SH-SY5Y (cell line): ENCODE results near the gene PLXNB1.

Source experiments
- GATA2 ChIP-seq: IDR thresholded peaks from 2 replicates; pipeline ENCODE4 v1.6.1; 2011; ENCODE audit warnings: mild to moderate bottlenecking, low read depth, low read length
- GATA3 ChIP-seq: IDR thresholded peaks from 2 replicates; pipeline ENCODE4 v1.6.1; 2011; ENCODE audit warnings: low read depth, mild to moderate bottlenecking, low read length, moderate library complexity

PLXNB1 gene

GRCh38 chr3:48467110-48467454, 37.2 kb upstream of the PLXNB1 start:
- TF ChIP-seq GATA2 (no peak), GATA3 (no peak)

- TF ChIP-seq GATA3 (no peak), GATA2 (no peak)
Measured at GRCh38 chr3:48466386-48467109, 36.7 kb upstream of the PLXNB1 start.

DNA sequence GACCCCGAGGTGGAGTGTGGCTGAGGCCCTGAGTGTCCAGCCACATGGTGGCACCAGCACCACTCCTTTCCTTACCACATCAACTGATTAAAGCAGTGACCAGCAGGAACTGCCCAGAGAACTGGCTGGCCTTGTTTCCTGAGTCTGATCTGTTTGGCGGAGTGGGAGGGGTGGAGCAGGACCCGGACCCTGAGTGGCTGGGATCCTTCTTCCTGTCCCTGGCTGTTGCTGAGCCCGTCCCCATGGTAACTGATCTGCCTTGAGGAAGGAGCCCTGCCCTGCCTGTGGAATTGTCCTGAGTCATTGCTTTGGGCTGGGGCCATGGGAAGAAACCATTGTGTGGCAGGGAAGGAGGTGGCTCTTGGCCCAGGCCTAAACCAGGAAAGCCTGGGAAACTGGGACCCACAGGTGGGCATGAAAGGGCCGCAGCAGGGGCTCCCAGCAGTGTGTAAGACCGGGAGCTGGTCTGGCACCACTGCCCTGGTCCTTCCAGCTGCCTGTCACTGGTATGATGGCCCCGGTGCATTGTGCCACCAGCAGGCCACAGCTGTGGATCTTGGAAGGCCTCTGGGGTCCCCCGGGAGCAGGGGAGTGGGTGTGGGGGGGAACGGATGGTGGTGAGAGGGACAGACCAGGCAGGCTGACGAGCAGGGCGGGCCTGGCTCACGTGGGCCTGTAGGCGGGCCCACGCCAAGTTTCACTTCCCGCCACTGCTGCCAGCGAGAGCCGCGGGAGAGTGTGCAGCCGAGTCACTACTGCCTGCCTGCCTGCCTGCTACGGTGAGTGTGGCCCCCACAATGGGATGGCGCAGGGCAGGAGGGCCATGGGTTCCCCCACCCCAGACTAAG, 35.9 kb upstream of the PLXNB1 start:
- no peak for TF ChIP-seq GATA2
- no peak for TF ChIP-seq GATA3

- TF ChIP-seq GATA2 (no peak), GATA3 (no peak)
Measured at GRCh38 chr3:48465237-48465530, 35.3 kb upstream of the PLXNB1 start.

DNA sequence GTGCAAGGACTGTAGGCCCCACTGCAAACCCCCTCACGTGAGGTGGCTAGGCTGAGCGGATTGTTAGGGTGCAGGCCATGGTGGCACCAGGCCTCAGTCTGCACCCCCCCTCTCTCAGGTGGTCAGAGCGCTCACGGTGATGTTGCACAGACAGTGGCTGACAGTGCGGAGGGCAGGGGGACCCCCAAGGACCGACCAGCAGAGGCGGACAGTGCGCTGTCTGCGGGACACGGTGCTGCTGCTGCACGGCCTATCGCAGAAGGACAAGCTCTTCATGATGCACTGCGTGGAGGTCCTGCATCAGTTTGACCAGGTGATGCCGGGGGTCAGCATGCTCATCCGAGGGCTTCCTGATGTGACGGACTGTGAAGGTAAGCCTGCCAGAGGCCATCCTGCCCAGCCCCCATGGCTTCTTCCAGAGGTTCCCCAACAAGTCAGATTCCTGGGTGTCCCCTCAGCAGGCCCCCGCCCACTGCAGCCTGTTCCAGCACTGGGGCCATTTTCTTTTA, 34.9 kb upstream of the PLXNB1 start:
- TF ChIP-seq GATA3 (no peak), GATA2 (no peak)

GRCh38 chr3:48463703-48464102, 33.8 kb upstream of the PLXNB1 start:
- TF ChIP-seq GATA2: no peak
- no peak for TF ChIP-seq GATA3

- no peak for TF ChIP-seq GATA3
- no peak for TF ChIP-seq GATA2
Measured at GRCh38 chr3:48460517-48460902, 30.6 kb upstream of the PLXNB1 start.

GRCh38 chr3:48459773-48460516, 30.1 kb upstream of the PLXNB1 start:
- TF ChIP-seq GATA2: no peak
- no peak for TF ChIP-seq GATA3

DNA sequence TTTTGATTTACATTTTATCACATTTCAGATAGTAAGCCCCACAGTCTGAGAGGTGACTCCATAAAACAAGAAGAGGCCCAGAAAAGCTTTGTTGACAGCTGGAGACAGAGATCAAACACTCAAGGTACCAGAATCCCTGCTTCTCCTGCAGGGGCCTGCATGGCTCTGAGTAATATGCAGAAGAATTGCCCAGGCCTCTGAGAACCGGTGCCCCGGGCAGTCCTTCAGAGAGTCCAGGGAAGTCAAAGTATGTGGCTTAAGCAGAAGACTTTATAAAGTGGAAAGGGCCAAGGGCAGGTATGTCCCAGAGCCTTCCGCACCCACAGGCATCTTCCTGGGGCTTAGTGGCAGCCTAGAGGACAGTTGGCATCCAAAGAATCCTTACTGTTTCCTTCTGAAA, 29.4 kb upstream of the PLXNB1 start:
- TF ChIP-seq GATA2 (no peak), GATA3 (no peak)

GRCh38 chr3:48456456-48456855, 26.6 kb upstream of the PLXNB1 start:
- TF ChIP-seq GATA2 (no peak), GATA3 (no peak)

DNA sequence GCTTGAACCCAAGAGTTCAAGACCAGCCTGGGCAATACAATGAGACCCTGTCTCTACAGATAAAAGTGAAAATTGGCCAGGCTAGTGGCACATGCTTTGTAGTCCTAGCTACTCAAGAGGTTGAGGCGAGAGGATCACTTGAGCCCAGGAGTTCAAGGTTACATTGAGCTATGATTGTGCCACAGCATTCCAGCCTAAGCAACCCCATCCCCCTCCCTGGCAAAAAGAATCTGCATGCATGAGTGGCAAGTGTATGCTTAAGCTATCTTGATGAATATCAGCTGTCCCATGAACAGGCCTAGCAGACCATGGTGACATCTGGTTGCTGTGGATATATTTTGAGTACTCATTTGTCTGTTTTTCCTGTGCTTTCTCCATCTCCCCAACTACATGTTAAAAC, 21.4 kb upstream of the PLXNB1 start:
- TF ChIP-seq GATA3: no peak
- no peak for TF ChIP-seq GATA2

GRCh38 chr3:48446425-48447193, 16.7 kb upstream of the PLXNB1 start, which contains the start of gene ATRIP:
Gene ATRIP (plus strand): TSS chr3:48446737. CDS start chr3:48446846, 109 bp downstream.
- TF ChIP-seq GATA2 (no peak), GATA3 (no peak)

GRCh38 chr3:48446043-48446424, 16.1 kb upstream of the PLXNB1 start:
- TF ChIP-seq GATA2 (no peak), GATA3 (no peak)

- TF ChIP-seq GATA2 (no peak), GATA3 (no peak)
Measured at GRCh38 chr3:48445277-48445882, 15.5 kb upstream of the PLXNB1 start.
